Thyroid gland (tissue), 4 donors: ENCODE results near the gene LRRC34. TPM values are rescaled to one million over a fixed set of nuclear protein-coding genes. Genes with fewer than 3 reads are reported as not detected.
A peak's percentile ranks its signal among the peaks of the same experiment; 100 is the strongest.

Source experiments
- DNase-seq, 2 donors: peaks; one replicate each; pipeline ENCODE4 v3.0.0-alpha.2; 2019
- H3K27ac ChIP-seq, 3 donors: fragments of 200-600 bp; sonication (generic); 1 replicate in 2 of 3; 2 replicates in 1 of 3; pipeline ENCODE4 v1.5.1; 2016 to 2019; ENCODE audit warnings: mild to moderate bottlenecking in 1 of 3, moderate library complexity in 1 of 3
- H3K27me3 ChIP-seq: fragments of 200-600 bp; sonication (generic); one replicate; pipeline ENCODE4 v1.5.1; 2019
- H3K36me3 ChIP-seq, 2 donors: fragments of 200-600 bp; sonication (generic); one replicate each; pipeline ENCODE4 v1.5.1; 2016 to 2019
- H3K4me1 ChIP-seq, 2 donors: fragments of 200-600 bp; sonication (generic); one replicate each; pipeline ENCODE4 v1.5.1; 2017 to 2019
- H3K4me3 ChIP-seq, 3 donors: fragments of 200-600 bp; sonication (generic); replicated peaks in 1 of 3; 1 replicate in 2 of 3; 2 replicates in 1 of 3; pipeline ENCODE4 v1.5.1; 2016; ENCODE audit warnings: mild to moderate bottlenecking in 1 of 3
- H3K9me3 ChIP-seq: fragments of 200-600 bp; sonication (generic); one replicate; pipeline ENCODE4 v1.5.1; 2017
- CTCF ChIP-seq, 6 experiments: fragments of 200-600 bp in 3 of 6; fragments of 450-650 bp in 3 of 6; sonication (generic) in 3 of 6; IDR thresholded peaks; one replicate each; pipeline ENCODE4 v1.5.1; 2016 to 2019; ENCODE audit warnings: antibody characterized with exemption in 6 of 6, mild to moderate bottlenecking in 2 of 6, inconsistent platforms in 1 of 6, moderate library complexity in 1 of 6
- POLR2A ChIP-seq, 2 donors: fragments of 450-650 bp; IDR thresholded peaks; one replicate each; pipeline ENCODE4 v1.6.1; 2017; ENCODE audit warnings: antibody characterized with exemption in 2 of 2, mild to moderate bottlenecking in 2 of 2, moderate library complexity in 1 of 2
- WGBS, 2 donors: methylation state at CpG; one replicate each; pipeline ENCODE4 v1.1.5; 2017; 5-methylcytosine and 5-hydroxymethylcytosine counted together
- intact Hi-C: fragments of 100-400 bp; cut with DNase I; formaldehyde crosslinking; loops from one replicate; pipeline ENCODE4 v1.15.1; 2023
- total RNA-seq, 4 donors: library from RNA; depleted of rRNA; stranded (reverse); fragments of >200 nt; gene quantifications; one replicate each; pipeline ENCODE4 v1.2.3, GENCODE V29; 2016

LRRC34 gene
- total RNA-seq = 1 to 10 TPM; 2.9 to 6.6 (median 5.1) TPM

- 11 to 28% methylated on average over 9 to 14 of the region's 56 CpGs for WGBS, 2 donors
- Histone ChIP-seq H3K36me3 (no peaks in the 10 kb centered on the region), H3K27ac (peak within 1 kb of the TSS; percentile 26 to 75 (median 61)), H3K4me3 (peak within 1 kb of the TSS; percentile 27 to 85 (median 78)), H3K27me3 (no peaks in the 10 kb centered on the region), H3K4me1 (peaks cover 5 to 6% of the 10 kb centered on the region in 2 donors), H3K9me3 (no peaks in the 10 kb centered on the region)
- intact Hi-C loops = no loop called here
- TF ChIP-seq POLR2A (IDR thresholded peaks at IDR 0.05) (no peak), CTCF (IDR thresholded peaks at IDR 0.05) (no peak)
- DNase-seq = peak; percentile 78 to 80
Measured at GRCh38 chr3:169812332-169813235, at the start of gene LRRC34, which contains the start of gene LRRIQ4. LRRC34 (minus strand) TSS chr3:169812904; CDS start chr3:169812548, 356 bp downstream. LRRIQ4 (plus strand) TSS chr3:169812870; CDS start chr3:169821922, 9,052 bp downstream.

- TF ChIP-seq POLR2A (IDR thresholded peaks at IDR 0.05) = no peak
- TF ChIP-seq CTCF (IDR thresholded peaks at IDR 0.05) = no peak
- Histone ChIP-seq H3K27me3 (no peaks in the 10 kb centered on the region), H3K4me1 (peaks cover 0 to 3% of the 10 kb centered on the region in 2 donors), H3K9me3 (no peaks in the 10 kb centered on the region), H3K36me3 (no peaks in the 10 kb centered on the region), H3K27ac (no peak overlapping the region), H3K4me3 (no peak overlapping the region)
- WGBS, 2 donors = 61 to 75% methylated on average over 5 of the region's 5 CpGs
- DNase-seq = no peak
- intact Hi-C loops = loop anchor here (5.0 kb wide), 1 partner anchor 105 kb away; the partner anchor contains the start of gene SEC62
Measured at GRCh38 chr3:169861871-169862270, 49.2 kb upstream of the LRRC34 start.

GRCh38 chr3:169857811-169858210 is 45.1 kb upstream of the LRRC34 start:
- TF ChIP-seq CTCF (IDR thresholded peaks at IDR 0.05) (no peak), POLR2A (IDR thresholded peaks at IDR 0.05) (no peak)
- intact Hi-C loops = no loop called here

GRCh38 chr3:169855514-169855913 is 42.8 kb upstream of the LRRC34 start:
- Histone ChIP-seq H3K4me3 (no peak overlapping the region), H3K27me3 (no peaks in the 10 kb centered on the region), H3K36me3 (no peaks in the 10 kb centered on the region), H3K9me3 (no peaks in the 10 kb centered on the region), H3K4me1 (no peaks in the 10 kb centered on the region), H3K27ac (no peak overlapping the region)
- DNase-seq = no peak
- WGBS, 2 donors = 94% methylated on average over 3 of the region's 3 CpGs
- intact Hi-C loops = no loop called here
- no peak for TF ChIP-seq POLR2A (IDR thresholded peaks at IDR 0.05)

More at GRCh38 chr3:169857811-169858210, 45.1 kb upstream of the LRRC34 start:
- Histone ChIP-seq H3K27ac (no peak overlapping the region), H3K4me3 (no peak overlapping the region), H3K36me3 (no peaks in the 10 kb centered on the region), H3K9me3 (no peaks in the 10 kb centered on the region), H3K4me1 (no peaks in the 10 kb centered on the region), H3K27me3 (no peaks in the 10 kb centered on the region)
- DNase-seq = no peak
- WGBS, 2 donors = 84 to 87% methylated on average over 2 of the region's 2 CpGs

- no peaks in the 10 kb centered on the region for H3K27me3 ChIP-seq
- no peak for DNase-seq
- H3K9me3 ChIP-seq = no peaks in the 10 kb centered on the region
- intact Hi-C loops = no loop called here
- H3K36me3 ChIP-seq = no peaks in the 10 kb centered on the region
- H3K4me1 ChIP-seq = no peaks in the 10 kb centered on the region
- TF ChIP-seq CTCF (IDR thresholded peaks at IDR 0.05) (no peak), POLR2A (IDR thresholded peaks at IDR 0.05) (no peak)
- no peak overlapping the region for H3K27ac ChIP-seq
- H3K4me3 ChIP-seq = no peak overlapping the region
Measured at GRCh38 chr3:169850618-169851017, 37.9 kb upstream of the LRRC34 start.
